Body of pancreas (tissue), 4 donors: Measurements from ENCODE around the gene PCGF1. TPM values are rescaled to one million over a fixed set of nuclear protein-coding genes. Genes with fewer than 3 reads are reported as not detected.

ENCODE experiments used
- ATAC-seq: fragments of 150-250 bp; one replicate; pipeline ENCODE4 v1.9.1; 2016
- DNase-seq, 4 donors: peaks; one replicate each; pipeline ENCODE4 v3.0.0-alpha.2; 2019
- H3K27ac ChIP-seq, 4 donors: fragments of 200-600 bp; sonication (generic); 1 replicate in 3 of 4; 2 replicates in 1 of 4; pipeline versions ENCODE4 v1.5.1 to v1.6.1; 2016 to 2019; ENCODE audit warnings: mild to moderate bottlenecking in 1 of 4, mixed read lengths in 1 of 4, moderate library complexity in 1 of 4
- H3K27me3 ChIP-seq, 2 donors: fragments of 200-600 bp; sonication (generic); one replicate each; pipeline ENCODE4 v1.6.0; 2016; ENCODE audit warnings: mild to moderate bottlenecking in 1 of 2
- H3K36me3 ChIP-seq, 2 donors: fragments of 200-600 bp; sonication (generic); replicated peaks in 1 of 2; 2 replicates each; pipeline ENCODE4 v1.5.1; 2016; ENCODE audit warnings: low read depth in 2 of 2; ENCODE audit not compliant: insufficient read depth in 1 of 2
- H3K4me1 ChIP-seq: fragments of 200-600 bp; sonication (generic); one replicate; pipeline ENCODE4 v1.6.0; 2016
- H3K4me3 ChIP-seq, 2 donors: fragments of 200-600 bp; sonication (generic); 1 replicate in 1 of 2; 2 replicates in 1 of 2; pipeline ENCODE4 v1.5.1; 2016 to 2019
- H3K9me3 ChIP-seq, 3 donors: fragments of 200-600 bp; sonication (generic); 1 replicate in 2 of 3; 2 replicates in 1 of 3; pipeline ENCODE4 v1.5.1; 2016
- CTCF ChIP-seq, 7 experiments: fragments of 450-650 bp in 4 of 7; fragments of 200-600 bp in 3 of 7; sonication (generic) in 3 of 7; IDR thresholded peaks; one replicate each; pipeline ENCODE4 v1.5.1; 2016 to 2019; ENCODE audit warnings: antibody characterized with exemption in 7 of 7
- POLR2A ChIP-seq, 3 donors: fragments of 450-650 bp; IDR thresholded peaks; one replicate each; pipeline ENCODE4 v1.6.1; 2016; ENCODE audit warnings: antibody characterized with exemption in 3 of 3, mild to moderate bottlenecking in 2 of 3
- WGBS, 2 donors: methylation state at CpG; one replicate each; pipeline ENCODE4 v1.1.5; 2017; 5-methylcytosine and 5-hydroxymethylcytosine counted together
- intact Hi-C: fragments of 100-400 bp; cut with DNase I; formaldehyde crosslinking; loops from one replicate; pipeline ENCODE4 v1.15.1; 2023
- total RNA-seq, 2 donors: library from RNA; depleted of rRNA; stranded (reverse); fragments of >200 nt; gene quantifications; one replicate each; pipeline ENCODE4 v1.1.0, GENCODE V29; 2016

PCGF1 gene
- total RNA-seq, 2 donors from 2014 or later, result 16.5 to 22.3 TPM

- WGBS, 2 donors, result 71 to 72% methylated on average over 4 of the region's 4 CpGs
- H3K27me3 ChIP-seq, result peaks cover 0 to 36% of the 10 kb centered on the region in 2 donors
- no peak for ATAC-seq
Measured at GRCh38 chr2:74510272-74510671, 2.8 kb upstream of the PCGF1 start.

GRCh38 chr2:74507926-74508520 is 528 bp upstream of the PCGF1 start:
- Histone ChIP-seq H3K27ac (peak overlapping the region; percentile 96 to 99 (median 98)), H3K4me1 (peaks cover 43% of the 10 kb centered on the region), H3K27me3 (peaks cover 0 to 14% of the 10 kb centered on the region in 2 donors), H3K9me3 (no peaks in the 10 kb centered on the region), H3K36me3 (no peaks in the 10 kb centered on the region), H3K4me3 (peak overlapping the region; percentile 53 to 65)
- TF ChIP-seq POLR2A (IDR thresholded peaks at IDR 0.05) (no peak), CTCF (IDR thresholded peaks at IDR 0.05) (no peak)
- peak; percentile 7 for ATAC-seq
- intact Hi-C loops, result no loop called here
- 9 to 25% methylated on average over 14 to 37 of the region's 38 CpGs for WGBS, 2 donors
- peak in 1 of 4 donors; percentile 35 for DNase-seq

More at GRCh38 chr2:74510272-74510671, 2.8 kb upstream of the PCGF1 start:
- DNase-seq, result no peak
- H3K4me1 ChIP-seq, result peaks cover 46% of the 10 kb centered on the region
- H3K9me3 ChIP-seq, result no peaks in the 10 kb centered on the region
- no peak overlapping the region for H3K27ac ChIP-seq
- H3K4me3 ChIP-seq, result no peak overlapping the region
- intact Hi-C loops, result no loop called here
- H3K36me3 ChIP-seq, result no peaks in the 10 kb centered on the region
- TF ChIP-seq POLR2A (IDR thresholded peaks at IDR 0.05), result no peak
- TF ChIP-seq CTCF (IDR thresholded peaks at IDR 0.05), result no peak

GRCh38 chr2:74505448-74506246 is 1.8 kb downstream of the PCGF1 start:
- DNase-seq (no peak), ATAC-seq (no peak)
- no peaks in the 10 kb centered on the region for H3K36me3 ChIP-seq
- no peak overlapping the region for H3K4me3 ChIP-seq
- H3K27ac ChIP-seq, result no peak overlapping the region
- H3K9me3 ChIP-seq, result no peaks in the 10 kb centered on the region
- peaks cover 55% of the 10 kb centered on the region for H3K4me1 ChIP-seq
- H3K27me3 ChIP-seq, result peaks cover 0 to 2% of the 10 kb centered on the region in 2 donors
- intact Hi-C loops, result no loop called here
- no peak for TF ChIP-seq POLR2A (IDR thresholded peaks at IDR 0.05)
- no peak for TF ChIP-seq CTCF (IDR thresholded peaks at IDR 0.05)
- WGBS, 2 donors, result 91 to 95% methylated on average over 13 to 14 of the region's 14 CpGs

- H3K4me1 ChIP-seq, result peaks cover 58% of the 10 kb centered on the region
- no peaks in the 10 kb centered on the region for H3K36me3 ChIP-seq
- H3K9me3 ChIP-seq, result no peaks in the 10 kb centered on the region
- no peak for TF ChIP-seq POLR2A (IDR thresholded peaks at IDR 0.05)
- ATAC-seq, result no peak
- intact Hi-C loops, result no loop called here
- no peak for DNase-seq
- WGBS, 2 donors, result 91 to 95% methylated on average over 3 of the region's 3 CpGs
- no peak overlapping the region for H3K4me3 ChIP-seq
- H3K27ac ChIP-seq, result no peak overlapping the region
- peaks cover 0 to 4% of the 10 kb centered on the region in 2 donors for H3K27me3 ChIP-seq
Measured at GRCh38 chr2:74504591-74504990, 2.9 kb downstream of the PCGF1 start.
